GM18907 (cell line): Measurements from ENCODE around the gene BCS1L.

Experiments
- ATAC-seq: cut with Tn5 transposase; IDR thresholded peaks from one replicate; pipeline ENCODE4 v1.9.1; 2021; ENCODE audit warnings: mild to moderate bottlenecking, moderate library complexity; ENCODE audit not compliant: unreplicated experiment

BCS1L gene, protein sequence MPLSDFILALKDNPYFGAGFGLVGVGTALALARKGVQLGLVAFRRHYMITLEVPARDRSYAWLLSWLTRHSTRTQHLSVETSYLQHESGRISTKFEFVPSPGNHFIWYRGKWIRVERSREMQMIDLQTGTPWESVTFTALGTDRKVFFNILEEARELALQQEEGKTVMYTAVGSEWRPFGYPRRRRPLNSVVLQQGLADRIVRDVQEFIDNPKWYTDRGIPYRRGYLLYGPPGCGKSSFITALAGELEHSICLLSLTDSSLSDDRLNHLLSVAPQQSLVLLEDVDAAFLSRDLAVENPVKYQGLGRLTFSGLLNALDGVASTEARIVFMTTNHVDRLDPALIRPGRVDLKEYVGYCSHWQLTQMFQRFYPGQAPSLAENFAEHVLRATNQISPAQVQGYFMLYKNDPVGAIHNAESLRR

DNA sequence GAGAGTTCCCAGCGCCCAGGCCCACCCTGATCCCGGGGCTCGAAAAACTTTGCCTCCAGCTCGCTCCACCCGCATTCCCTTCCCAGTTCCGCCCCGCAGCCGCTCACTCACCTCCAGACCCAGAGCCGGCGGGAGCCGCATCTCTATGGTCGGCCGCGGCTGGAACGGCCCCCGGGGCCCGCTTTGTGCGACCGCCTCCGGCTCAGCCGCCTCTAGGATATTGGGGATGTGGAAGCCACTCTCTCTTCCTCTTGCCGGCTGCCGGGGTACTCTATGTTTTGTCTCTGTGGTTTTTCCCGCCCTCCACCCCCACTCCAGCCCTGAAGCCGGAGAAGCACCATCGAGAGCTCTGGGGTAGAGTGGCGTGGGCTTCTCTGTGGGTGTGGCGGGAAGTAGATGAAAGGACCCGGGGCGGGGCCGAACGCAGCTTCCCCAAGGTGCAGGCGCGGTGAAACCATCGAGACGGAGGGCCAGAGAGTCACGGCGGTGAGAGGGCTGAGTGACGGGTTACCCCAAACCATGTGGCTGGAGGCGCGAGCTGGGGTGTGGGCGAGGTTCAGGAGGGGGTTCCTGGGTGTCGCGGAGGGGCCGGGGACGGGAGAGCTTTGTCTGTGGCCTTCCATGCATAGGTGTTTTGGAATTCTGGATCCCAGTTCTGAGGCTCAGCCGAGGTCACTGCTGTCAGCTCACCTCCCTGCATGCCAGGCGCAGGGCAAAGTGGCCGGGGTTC is at the start of gene BCS1L, which contains the start of gene ZNF142:
Gene BCS1L (plus strand): TSS at position 426 of the 730 bp plus-strand sequence. CDS start 1,305 bp downstream, outside the sequence.
Gene ZNF142 (minus strand): TSS at position 366 of the 730 bp plus-strand sequence. CDS start 3,194 bp downstream, outside the sequence.
- peak; percentile 94 for ATAC-seq

DNA sequence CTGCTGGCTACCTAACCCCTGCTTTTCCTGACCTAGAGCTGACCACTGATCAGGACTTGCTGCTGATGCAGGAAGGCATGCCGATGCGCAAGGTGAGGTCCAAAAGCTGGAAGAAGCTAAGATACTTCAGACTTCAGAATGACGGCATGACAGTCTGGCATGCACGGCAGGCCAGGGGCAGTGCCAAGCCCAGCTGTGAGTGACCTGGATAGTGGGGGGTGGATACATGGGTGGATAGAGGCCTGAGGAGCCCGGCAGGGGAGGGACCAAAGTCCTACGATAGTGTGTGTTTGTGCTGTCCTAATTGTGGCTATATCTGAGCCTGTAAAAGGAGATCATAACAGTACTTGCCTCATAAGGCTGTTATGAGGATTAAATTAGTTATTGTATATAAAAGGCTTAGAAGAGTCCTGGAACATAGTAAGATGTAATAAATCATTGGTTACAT is 43.6 kb upstream of the BCS1L start:
- ATAC-seq = no peak

DNA sequence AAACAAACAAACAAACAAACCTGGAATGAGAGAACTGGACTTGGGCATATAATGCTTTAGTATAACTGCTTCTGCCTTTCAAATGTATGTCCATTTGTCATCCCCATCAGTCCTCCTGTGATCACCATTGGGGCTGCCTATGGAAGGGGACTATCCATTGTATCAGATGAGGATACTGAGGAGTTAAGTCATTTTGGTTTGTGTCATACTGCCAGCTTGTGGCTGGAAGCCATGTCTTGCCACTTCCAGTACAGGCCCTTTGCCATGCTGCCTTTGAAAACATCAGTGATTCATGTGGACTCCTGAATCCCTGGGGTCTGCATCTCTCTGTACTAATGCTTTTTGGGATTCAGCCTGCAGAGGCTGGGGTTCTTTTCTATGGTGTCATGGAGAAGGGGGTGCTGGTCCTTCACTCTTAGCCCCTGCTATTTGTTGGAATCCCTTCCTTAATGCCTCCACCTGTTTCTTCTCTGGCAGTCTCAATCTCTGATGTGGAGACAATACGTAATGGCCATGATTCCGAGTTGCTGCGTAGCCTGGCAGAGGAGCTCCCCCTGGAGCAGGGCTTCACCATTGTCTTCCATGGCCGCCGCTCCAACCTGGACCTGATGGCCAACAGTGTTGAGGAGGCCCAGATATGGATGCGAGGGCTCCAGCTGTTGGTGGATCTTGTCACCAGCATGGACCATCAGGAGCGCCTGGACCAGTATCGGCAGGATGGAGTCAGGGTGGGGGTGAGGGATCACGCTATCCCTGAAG is 41.2 kb upstream of the BCS1L start:
- no peak for ATAC-seq

GRCh38 chr2:218621007-218621406 is 38.5 kb upstream of the BCS1L start:
- no peak for ATAC-seq

DNA sequence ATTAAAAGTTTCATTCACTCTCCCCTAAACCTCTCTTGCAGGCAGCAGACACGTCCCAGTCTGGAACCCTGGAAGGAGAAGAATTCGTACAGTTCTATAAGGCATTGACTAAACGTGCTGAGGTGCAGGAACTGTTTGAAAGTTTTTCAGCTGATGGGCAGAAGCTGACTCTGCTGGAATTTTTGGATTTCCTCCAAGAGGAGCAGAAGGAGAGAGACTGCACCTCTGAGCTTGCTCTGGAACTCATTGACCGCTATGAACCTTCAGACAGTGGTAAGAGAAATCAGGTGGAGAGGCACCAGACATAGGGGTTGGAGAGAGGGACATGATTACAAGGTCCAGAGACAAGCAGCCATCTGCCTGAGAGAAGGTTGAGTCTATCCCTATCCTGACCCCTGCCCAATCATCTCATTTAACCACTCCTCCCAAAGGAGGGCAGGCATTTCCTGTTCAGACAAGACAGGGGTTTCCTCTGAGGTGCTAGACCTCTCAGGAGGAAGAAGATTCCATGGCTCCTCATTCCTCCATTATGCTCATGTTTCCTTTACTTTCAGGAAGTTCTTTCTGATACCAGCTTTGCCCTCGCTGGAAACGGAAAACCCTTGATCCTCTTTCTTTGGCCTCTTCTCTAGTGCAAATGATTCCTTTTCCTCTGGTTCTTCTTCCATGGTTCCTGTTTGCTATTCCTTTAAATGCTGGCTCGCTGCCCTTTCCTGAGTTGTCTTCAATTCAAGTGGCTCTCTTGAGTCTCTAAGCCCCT is 36.7 kb upstream of the BCS1L start:
- ATAC-seq = no peak

- ATAC-seq = no peak
Measured at GRCh38 chr2:218623366-218623705, 36.1 kb upstream of the BCS1L start.

- ATAC-seq = no peak
Measured at GRCh38 chr2:218626369-218626768, 33.1 kb upstream of the BCS1L start.

DNA sequence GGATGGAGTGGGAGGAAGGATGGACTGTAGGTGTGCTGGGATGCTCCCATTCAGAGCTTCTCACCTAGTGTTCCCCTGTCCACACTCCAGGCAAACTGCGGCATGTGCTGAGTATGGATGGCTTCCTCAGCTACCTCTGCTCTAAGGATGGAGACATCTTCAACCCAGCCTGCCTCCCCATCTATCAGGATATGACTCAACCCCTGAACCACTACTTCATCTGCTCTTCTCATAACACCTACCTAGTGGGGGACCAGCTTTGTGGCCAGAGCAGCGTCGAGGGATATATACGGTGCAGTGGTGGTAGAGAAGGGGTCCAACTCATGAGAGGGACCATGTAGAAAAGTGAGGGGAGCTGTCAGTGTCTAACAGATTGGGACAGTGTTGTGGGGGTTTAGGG is 31.5 kb upstream of the BCS1L start:
- ATAC-seq = no peak

- no peak for ATAC-seq
Measured at GRCh38 chr2:218631837-218632236, 27.6 kb upstream of the BCS1L start.

GRCh38 chr2:218635719-218636118 is 23.8 kb upstream of the BCS1L start:
- ATAC-seq = no peak

DNA sequence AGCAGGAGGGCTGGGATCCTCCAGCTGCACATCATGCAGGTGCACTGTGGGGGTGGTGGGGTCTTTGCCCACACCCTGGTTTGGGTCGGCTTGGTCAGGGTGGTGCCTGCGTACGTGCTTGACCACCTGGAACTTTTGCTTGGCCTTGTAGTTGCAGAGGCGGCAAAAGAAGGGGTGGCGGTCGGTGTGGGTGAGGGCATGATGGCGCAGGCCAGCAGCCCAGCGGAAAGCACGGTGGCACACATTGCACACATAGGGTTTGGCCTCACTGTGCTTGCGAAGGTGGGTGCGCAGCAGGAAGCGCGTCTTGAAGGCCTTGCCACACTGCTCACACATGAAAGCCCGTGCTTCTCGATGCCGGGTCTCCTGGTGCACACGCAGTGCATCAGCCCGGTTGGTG is 21.1 kb upstream of the BCS1L start:
- no peak for ATAC-seq

GRCh38 chr2:218642121-218642656 is 17.3 kb upstream of the BCS1L start:
- ATAC-seq = no peak

GRCh38 chr2:218642786-218643185 is 16.7 kb upstream of the BCS1L start:
- ATAC-seq = no peak

DNA sequence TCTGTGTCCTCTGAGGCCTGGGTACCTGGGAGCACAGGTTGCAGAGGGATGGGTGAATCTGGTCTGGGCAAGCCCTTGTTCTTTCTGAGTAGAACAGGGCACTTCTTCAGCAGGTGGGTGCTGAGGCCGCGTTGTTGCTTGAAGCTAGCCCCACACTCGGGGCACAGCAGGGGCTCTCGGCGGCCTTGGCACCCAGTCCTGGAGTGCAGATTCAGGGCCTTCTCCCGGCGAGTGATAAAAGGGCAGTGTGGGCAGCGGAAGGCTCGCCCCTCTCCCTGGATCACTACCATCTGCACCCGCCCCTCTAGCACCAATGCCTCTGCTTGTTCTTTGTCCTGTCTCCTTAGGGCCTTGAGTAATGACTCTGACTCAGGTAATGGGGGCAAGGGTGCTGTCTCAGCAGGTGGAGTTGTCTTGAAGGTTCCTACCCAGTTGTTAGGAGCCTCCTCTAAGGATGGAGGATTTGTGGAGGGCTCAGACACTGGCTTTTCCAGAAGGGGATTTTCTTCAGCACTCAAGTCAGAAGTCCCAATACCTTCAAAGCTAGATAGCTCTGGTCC is 15.7 kb upstream of the BCS1L start:
- ATAC-seq = no peak

- ATAC-seq = no peak
Measured at GRCh38 chr2:218644721-218645120, 14.8 kb upstream of the BCS1L start.

- peak; percentile 53 for ATAC-seq
Measured at GRCh38 chr2:218645126-218645525, 14.4 kb upstream of the BCS1L start.

DNA sequence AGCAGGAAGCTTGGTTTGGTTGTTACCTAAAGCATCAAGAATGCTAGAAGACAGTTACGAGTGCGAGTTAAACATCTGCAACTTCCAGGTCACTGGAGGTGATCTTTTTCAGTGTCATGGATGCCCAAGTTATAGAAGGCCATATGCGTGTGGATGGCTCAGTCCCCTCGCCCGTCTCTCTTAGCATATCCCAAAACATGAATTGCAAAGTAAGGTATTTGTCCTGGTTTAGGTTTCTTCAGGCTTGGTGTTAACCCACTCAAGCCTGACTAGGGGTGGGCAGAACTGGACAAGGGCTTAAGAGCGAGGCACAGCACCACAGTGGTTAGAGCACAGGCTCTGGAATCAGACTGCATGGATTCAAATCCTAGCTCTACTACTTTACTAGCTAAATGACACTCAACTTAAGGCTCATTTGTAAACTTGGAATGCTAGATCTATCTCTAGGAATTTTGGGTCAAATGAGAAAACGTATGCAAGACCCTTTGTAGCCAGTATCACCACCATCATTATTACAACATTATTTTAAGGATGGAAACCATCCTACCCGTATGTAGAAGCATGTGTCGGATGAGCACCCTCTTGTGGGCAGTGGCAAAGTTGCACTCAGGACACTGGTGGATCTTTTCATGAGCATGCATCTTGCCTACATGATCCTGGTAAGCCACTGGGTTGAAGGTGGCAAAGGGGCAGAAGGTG is 11.2 kb upstream of the BCS1L start:
- ATAC-seq = no peak

DNA sequence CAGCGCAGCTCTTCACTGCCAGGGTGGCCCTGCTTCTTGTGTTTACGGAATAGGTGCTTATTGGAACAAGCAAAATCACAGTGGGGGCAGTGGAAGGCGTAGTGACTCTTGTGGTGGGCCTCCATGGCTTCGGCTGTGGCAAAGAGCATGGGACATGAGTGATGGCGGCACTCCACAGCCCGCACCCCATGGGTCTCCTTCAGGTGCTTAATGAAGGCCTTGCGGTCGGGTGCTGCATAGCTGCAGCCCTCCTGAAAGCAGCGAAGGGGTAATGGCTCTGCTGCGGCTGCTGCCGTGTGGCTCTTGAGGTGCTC is 10.7 kb upstream of the BCS1L start:
- no peak for ATAC-seq

DNA sequence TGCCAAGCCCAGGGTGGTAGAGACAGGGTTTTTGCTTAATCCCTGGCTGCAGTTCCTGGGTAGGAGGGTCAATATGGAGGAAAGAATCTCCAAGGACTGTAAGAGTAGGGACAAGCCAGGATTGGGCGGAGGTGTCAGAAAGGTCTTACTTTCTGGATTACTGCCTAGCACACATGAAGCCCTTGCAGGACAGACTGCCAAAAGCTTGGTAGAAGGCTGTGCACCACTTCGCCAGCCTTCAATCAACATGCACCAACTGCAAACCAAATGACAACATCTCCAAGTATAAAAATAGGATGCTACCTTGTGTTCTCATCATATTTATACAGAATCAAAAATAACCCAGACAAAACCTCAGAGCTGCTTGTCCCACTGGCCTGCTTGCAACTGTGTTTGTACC is 3.7 kb upstream of the BCS1L start:
- no peak for ATAC-seq
